OCI-LY7 (cell line): ENCODE data around the gene MSRB3.

Experiments
- EZH2phosphoT487 ChIP-seq: fragments of 200-600 bp; sonication (generic); IDR thresholded peaks from 2 replicates; pipeline ENCODE4 v1.6.1; 2018; ENCODE audit warnings: low read depth, borderline replicate concordance, mild to moderate bottlenecking, mixed run types, antibody characterized with exemption, low read length, moderate library complexity, mixed read lengths
- TF ChIP-seq, protein P1 (sequence below): fragments of 200-600 bp; sonication (generic); conservative IDR thresholded peaks from 2 replicates; pipeline ENCODE4 v1.5.1; 2014; ENCODE audit warnings: mild to moderate bottlenecking, antibody characterized with exemption, low read length, moderate library complexity, mixed read lengths

DNA sequence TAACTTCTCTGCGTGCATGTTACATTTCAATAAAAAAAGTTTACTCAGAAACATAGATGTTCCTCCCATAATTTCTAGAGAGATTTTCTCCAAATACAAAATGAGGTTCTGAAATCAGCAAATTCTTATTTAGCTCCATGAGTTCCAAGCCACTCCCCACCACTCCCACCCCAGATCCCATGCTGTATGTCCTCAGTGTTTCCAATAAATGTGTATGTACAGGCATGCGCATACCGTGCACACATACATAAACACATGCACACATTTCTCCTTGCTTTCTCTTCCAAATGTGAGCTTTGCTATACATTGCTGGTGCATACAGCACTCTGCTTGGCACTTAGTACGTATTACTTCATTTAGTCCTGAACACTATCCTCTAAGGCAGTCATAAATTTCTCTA lies 209.7 kb downstream of the MSRB3 start:
- TF ChIP-seq, protein P1, sequence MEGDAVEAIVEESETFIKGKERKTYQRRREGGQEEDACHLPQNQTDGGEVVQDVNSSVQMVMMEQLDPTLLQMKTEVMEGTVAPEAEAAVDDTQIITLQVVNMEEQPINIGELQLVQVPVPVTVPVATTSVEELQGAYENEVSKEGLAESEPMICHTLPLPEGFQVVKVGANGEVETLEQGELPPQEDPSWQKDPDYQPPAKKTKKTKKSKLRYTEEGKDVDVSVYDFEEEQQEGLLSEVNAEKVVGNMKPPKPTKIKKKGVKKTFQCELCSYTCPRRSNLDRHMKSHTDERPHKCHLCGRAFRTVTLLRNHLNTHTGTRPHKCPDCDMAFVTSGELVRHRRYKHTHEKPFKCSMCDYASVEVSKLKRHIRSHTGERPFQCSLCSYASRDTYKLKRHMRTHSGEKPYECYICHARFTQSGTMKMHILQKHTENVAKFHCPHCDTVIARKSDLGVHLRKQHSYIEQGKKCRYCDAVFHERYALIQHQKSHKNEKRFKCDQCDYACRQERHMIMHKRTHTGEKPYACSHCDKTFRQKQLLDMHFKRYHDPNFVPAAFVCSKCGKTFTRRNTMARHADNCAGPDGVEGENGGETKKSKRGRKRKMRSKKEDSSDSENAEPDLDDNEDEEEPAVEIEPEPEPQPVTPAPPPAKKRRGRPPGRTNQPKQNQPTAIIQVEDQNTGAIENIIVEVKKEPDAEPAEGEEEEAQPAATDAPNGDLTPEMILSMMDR, result no peak
- no peak for TF ChIP-seq EZH2phosphoT487
